ENCODE measurements around the gene CNTNAP2.

CNTNAP2 gene

DNA sequence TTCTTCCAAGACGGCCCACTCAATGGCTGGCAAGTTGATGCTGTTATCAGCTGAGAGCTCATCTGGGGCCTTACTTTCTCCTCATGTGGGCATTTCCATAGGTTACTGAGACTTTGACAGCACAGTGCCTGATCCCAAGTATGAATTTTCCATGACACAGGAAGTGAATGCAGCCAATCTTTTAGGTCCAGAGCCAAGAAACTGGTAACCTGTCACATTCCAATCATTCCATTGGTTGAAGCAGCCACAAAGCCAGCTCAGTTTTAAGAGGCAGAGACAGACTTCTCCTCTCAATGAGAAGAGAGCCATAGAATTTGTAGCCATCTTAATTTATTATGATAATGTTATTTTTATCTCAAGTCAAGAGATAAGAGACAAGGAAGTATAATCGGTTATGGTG, 775.5 kb downstream of the CNTNAP2 start:
- TF ChIP-seq, protein P1, sequence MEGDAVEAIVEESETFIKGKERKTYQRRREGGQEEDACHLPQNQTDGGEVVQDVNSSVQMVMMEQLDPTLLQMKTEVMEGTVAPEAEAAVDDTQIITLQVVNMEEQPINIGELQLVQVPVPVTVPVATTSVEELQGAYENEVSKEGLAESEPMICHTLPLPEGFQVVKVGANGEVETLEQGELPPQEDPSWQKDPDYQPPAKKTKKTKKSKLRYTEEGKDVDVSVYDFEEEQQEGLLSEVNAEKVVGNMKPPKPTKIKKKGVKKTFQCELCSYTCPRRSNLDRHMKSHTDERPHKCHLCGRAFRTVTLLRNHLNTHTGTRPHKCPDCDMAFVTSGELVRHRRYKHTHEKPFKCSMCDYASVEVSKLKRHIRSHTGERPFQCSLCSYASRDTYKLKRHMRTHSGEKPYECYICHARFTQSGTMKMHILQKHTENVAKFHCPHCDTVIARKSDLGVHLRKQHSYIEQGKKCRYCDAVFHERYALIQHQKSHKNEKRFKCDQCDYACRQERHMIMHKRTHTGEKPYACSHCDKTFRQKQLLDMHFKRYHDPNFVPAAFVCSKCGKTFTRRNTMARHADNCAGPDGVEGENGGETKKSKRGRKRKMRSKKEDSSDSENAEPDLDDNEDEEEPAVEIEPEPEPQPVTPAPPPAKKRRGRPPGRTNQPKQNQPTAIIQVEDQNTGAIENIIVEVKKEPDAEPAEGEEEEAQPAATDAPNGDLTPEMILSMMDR (conservative IDR thresholded peaks at IDR 0.05), result no peak
- no peak for TF ChIP-seq ZFX (IDR thresholded peaks at IDR 0.05)
- no peak overlapping the region for H3K27ac ChIP-seq

DNA sequence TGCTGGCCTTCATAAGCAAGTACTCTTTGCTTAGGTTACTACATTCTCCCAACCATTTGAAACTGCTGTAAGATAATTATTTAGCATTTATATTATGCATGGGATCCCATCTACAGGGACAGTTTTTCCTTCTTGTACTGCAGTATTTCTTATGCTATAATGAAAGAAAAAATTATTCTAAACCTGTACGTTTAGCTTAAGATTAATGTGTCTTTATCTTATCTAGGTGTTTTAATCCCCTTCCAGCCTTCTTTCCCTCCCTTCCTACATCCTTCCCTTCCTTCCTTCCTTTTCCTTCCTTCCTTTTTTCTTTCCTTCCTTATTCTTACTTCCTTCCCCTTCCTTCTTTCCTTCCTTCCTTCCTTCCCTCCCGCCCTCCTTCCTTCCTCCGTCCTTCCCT, 778.3 kb downstream of the CNTNAP2 start:
- H3K27ac ChIP-seq, result no peak overlapping the region
- TF ChIP-seq, protein P1 (conservative IDR thresholded peaks at IDR 0.05), result no peak
- TF ChIP-seq ZFX (IDR thresholded peaks at IDR 0.05), result no peak

DNA sequence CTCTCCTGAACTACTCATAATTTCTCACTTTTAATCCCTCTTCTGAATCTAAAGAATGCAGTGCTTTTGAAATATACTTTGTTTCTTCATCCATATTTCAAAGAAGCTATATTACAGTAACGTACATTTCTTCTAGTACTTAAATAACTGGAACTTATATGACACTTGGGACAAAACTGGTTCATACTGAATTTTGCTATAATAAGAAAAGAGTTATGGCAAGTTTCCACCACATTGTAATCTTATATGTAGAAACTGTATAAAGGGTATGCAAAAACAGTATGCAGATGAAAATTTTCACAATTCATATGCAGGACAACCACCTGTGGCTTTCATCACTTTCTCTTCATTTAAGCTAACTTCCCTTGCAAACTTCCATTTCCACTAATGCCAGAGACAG, 785.7 kb downstream of the CNTNAP2 start:
- no peak overlapping the region for H3K27ac ChIP-seq
- TF ChIP-seq ZFX (IDR thresholded peaks at IDR 0.05), result no peak
- TF ChIP-seq, protein P1 (conservative IDR thresholded peaks at IDR 0.05), result no peak

DNA sequence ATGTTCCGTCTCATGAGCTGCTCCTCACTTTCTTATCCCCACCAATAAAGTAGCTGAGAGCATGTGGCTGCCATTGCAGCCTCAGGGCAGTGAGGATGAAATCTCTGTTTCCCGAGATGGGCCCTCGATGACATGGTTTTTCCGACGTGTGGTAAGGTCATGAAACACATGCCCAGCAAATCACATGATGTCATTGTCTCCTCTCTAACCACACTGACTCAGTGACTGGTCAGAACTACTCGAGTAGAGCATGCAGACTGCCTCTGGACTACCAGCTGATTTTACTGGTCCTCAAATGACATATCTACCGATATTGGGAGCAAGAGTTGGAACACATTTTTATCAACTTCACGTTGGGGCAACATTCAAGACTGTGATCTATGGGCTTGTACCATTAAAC, 786.1 kb downstream of the CNTNAP2 start:
- no peak overlapping the region for H3K27ac ChIP-seq
- no peak for TF ChIP-seq ZFX (IDR thresholded peaks at IDR 0.05)
- TF ChIP-seq, protein P1 (conservative IDR thresholded peaks at IDR 0.05), result no peak

DNA sequence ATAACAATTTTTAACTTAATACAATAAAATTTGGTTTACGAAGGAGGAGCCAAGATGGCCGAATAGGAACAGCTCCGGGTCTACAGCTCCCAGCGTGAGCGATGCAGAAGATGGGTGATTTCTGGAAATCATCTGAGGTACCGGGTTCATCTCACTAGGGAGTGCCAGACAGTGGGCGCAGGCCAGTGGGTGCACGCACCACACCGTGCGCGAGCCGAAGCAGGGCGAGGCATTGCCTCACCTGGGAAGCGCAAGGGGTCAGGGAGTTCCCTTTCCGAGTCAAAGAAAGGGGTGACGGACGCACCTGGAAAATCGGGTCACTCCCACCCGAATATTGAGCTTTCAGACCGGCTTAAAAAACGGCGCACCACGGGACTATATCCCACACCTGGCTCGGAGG, 789.1 kb downstream of the CNTNAP2 start:
- H3K27ac ChIP-seq, result peak overlapping the region; percentile 40; the same call in 1 of the 2 replicates

DNA sequence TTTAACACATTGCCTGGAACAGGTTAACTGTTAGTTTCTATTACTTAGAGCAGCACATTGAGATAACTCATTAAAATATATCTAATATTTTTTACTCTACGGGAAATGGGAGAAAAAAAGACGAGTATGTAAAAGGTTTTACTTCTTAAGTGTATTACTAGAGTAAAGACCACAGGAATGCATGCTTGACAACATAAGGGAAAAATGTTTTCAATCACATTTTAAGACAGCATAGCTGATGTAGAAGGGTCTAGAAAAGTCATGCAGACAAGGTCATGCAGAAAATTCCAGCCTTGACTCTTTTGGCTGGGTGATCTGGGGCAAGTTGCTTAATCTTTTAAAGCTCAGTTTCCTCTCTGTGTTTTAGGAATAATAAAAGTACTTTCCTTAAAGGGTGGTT, 806.2 kb downstream of the CNTNAP2 start:
- no peak overlapping the region for H3K27ac ChIP-seq
- TF ChIP-seq, protein P1 (conservative IDR thresholded peaks at IDR 0.05), result no peak
- no peak for TF ChIP-seq ZFX (IDR thresholded peaks at IDR 0.05)

DNA sequence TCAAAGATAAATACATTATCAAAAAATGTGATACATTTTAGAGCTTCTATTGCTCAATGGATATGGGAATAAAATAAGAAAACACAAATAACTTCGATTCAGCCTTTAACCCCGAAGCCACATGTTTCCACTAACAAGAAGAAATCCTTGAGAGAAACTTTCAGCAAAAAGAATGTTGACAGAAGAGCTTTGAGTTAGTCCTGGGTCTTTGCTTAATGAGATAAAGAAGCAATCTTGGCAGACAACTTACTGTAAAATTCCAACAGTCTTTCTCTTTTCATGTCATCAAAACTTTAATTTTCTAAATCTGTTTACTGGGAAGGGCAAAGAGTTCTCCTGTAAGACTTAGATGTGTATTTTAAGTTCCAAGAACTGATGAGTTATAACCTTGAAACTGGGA, 810.2 kb downstream of the CNTNAP2 start:
- TF ChIP-seq ZFX (IDR thresholded peaks at IDR 0.05), result no peak
- TF ChIP-seq, protein P1 (conservative IDR thresholded peaks at IDR 0.05), result no peak
- no peak overlapping the region for H3K27ac ChIP-seq

DNA sequence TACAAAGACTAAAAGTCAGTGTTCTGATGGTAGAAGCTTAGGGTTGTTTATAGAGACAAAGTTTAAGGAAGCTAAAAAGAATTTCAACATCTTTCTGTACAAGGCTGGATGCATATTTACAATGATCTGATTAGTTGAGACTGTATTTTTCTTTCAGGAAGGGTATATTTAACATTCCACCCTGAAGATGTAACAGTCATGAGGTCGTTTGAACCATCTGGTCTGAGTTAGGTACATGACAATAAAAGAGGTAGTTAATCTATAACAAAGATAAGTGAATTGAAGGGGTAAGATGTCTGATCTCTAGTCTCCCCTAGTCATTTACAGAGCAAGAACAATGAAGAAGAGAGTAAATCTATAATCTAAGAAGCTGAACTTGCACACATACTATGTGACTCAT, 821.2 kb downstream of the CNTNAP2 start:
- TF ChIP-seq ZFX (IDR thresholded peaks at IDR 0.05), result no peak
- TF ChIP-seq, protein P1 (conservative IDR thresholded peaks at IDR 0.05), result no peak
- no peak overlapping the region for H3K27ac ChIP-seq

All from C4-2B (cell line).